ENCODE measurements around the gene COQ10A.

GRCh38 chr12:56267443-56268071 lies 815 bp downstream of the COQ10A start:
- TF ChIP-seq, protein P1, sequence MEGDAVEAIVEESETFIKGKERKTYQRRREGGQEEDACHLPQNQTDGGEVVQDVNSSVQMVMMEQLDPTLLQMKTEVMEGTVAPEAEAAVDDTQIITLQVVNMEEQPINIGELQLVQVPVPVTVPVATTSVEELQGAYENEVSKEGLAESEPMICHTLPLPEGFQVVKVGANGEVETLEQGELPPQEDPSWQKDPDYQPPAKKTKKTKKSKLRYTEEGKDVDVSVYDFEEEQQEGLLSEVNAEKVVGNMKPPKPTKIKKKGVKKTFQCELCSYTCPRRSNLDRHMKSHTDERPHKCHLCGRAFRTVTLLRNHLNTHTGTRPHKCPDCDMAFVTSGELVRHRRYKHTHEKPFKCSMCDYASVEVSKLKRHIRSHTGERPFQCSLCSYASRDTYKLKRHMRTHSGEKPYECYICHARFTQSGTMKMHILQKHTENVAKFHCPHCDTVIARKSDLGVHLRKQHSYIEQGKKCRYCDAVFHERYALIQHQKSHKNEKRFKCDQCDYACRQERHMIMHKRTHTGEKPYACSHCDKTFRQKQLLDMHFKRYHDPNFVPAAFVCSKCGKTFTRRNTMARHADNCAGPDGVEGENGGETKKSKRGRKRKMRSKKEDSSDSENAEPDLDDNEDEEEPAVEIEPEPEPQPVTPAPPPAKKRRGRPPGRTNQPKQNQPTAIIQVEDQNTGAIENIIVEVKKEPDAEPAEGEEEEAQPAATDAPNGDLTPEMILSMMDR (IDR thresholded peaks at IDR 0.05) = no peak
- no peak for TF ChIP-seq POLR2A (IDR thresholded peaks at IDR 0.05)
